ENCODE data around the gene EBI3.
"Not testable (repeated sequence)": the region's sequence is repeated elsewhere in the genome, so short reads cannot be mapped to it uniquely, and the experiment has no call there.

The EBI3 gene

GRCh38 chr19:4267901-4268815 is 38.8 kb downstream of the EBI3 start:
- H3K4me1 Mint-ChIP-seq (ENCODE audit: low read depth): peaks cover 6% of the 10 kb centered on the region
- H3K27ac Mint-ChIP-seq: no peak overlapping the region
- peaks cover 37% of the 10 kb centered on the region for H3K36me3 Mint-ChIP-seq (ENCODE audit: low read depth)
- H3K4me3 Mint-ChIP-seq: no peak overlapping the region
- DNase-seq (ENCODE audit: low spot score): no peak
- no peaks in the 10 kb centered on the region for H3K27me3 Mint-ChIP-seq (ENCODE audit: low read depth)
- H3K9me3 Mint-ChIP-seq: no peaks in the 10 kb centered on the region

- H3K4me3 Mint-ChIP-seq: no peak overlapping the region
- peaks cover 6% of the 10 kb centered on the region for H3K4me1 Mint-ChIP-seq (ENCODE audit: low read depth)
- no peak for DNase-seq (ENCODE audit: low spot score)
- no peak overlapping the region for H3K27ac Mint-ChIP-seq
- H3K36me3 Mint-ChIP-seq (ENCODE audit: low read depth): peaks cover 34% of the 10 kb centered on the region
- no peaks in the 10 kb centered on the region for H3K27me3 Mint-ChIP-seq (ENCODE audit: low read depth)
- no peaks in the 10 kb centered on the region for H3K9me3 Mint-ChIP-seq
Observed at GRCh38 chr19:4268816-4269430, 39.6 kb downstream of the EBI3 start.

GRCh38 chr19:4272894-4273293 is 43.6 kb downstream of the EBI3 start:
- Mint-ChIP-seq H3K27me3 (ENCODE audit: low read depth) (peaks cover 5% of the 10 kb centered on the region), H3K9me3 (no peaks in the 10 kb centered on the region), H3K4me3 (no peak overlapping the region), H3K27ac (no peak overlapping the region), H3K36me3 (ENCODE audit: low read depth) (peaks cover 18% of the 10 kb centered on the region), H3K4me1 (ENCODE audit: low read depth) (no peaks in the 10 kb centered on the region)
- DNase-seq (ENCODE audit: low spot score): no peak

- not testable (repeated sequence) for H3K27ac Mint-ChIP-seq; H3K4me3 Mint-ChIP-seq; DNase-seq (ENCODE audit: low spot score); H3K9me3 Mint-ChIP-seq; H3K36me3 Mint-ChIP-seq (ENCODE audit: low read depth); H3K4me1 Mint-ChIP-seq (ENCODE audit: low read depth)
- H3K27me3 Mint-ChIP-seq (ENCODE audit: low read depth): peaks cover 14% of the 10 kb centered on the region
Observed at GRCh38 chr19:4274321-4274686, 45.0 kb downstream of the EBI3 start.

- Mint-ChIP-seq H3K27me3 (ENCODE audit: low read depth) (peaks cover 29% of the 10 kb centered on the region), H3K4me3 (no peak overlapping the region), H3K27ac (no peak overlapping the region), H3K9me3 (no peaks in the 10 kb centered on the region), H3K36me3 (ENCODE audit: low read depth) (peaks cover under 1% of the 10 kb centered on the region), H3K4me1 (ENCODE audit: low read depth) (peaks cover 2% of the 10 kb centered on the region)
- no peak for DNase-seq (ENCODE audit: low spot score)
Observed at GRCh38 chr19:4277191-4277696, 47.9 kb downstream of the EBI3 start.

GRCh38 chr19:4278010-4278409 is 48.7 kb downstream of the EBI3 start:
- DNase-seq (ENCODE audit: low spot score): no peak
- Mint-ChIP-seq H3K36me3 (ENCODE audit: low read depth) (no peaks in the 10 kb centered on the region), H3K4me1 (ENCODE audit: low read depth) (peaks cover 2% of the 10 kb centered on the region), H3K27me3 (ENCODE audit: low read depth) (peaks cover 29% of the 10 kb centered on the region), H3K27ac (no peak overlapping the region), H3K9me3 (no peaks in the 10 kb centered on the region), H3K4me3 (no peak overlapping the region)

GRCh38 chr19:4278419-4279266 is 49.3 kb downstream of the EBI3 start, which contains the start of gene SHD:
TSS of gene SHD (plus strand) at chr19:4279266. CDS start at chr19:4280064, 798 bp downstream.
- Mint-ChIP-seq H3K4me1 (ENCODE audit: low read depth) (peaks cover 2% of the 10 kb centered on the region), H3K27me3 (ENCODE audit: low read depth) (peaks cover 29% of the 10 kb centered on the region), H3K36me3 (ENCODE audit: low read depth) (no peaks in the 10 kb centered on the region), H3K9me3 (no peaks in the 10 kb centered on the region), H3K4me3 (no peak within 1 kb of the TSS), H3K27ac (peak within 1 kb of the TSS; percentile 41)
- no peak for DNase-seq (ENCODE audit: low spot score)

GRCh38 chr19:4279267-4279529 is 49.9 kb downstream of the EBI3 start:
- Mint-ChIP-seq H3K36me3 (ENCODE audit: low read depth) (no peaks in the 10 kb centered on the region), H3K4me3 (no peak overlapping the region), H3K27ac (no peak overlapping the region), H3K4me1 (ENCODE audit: low read depth) (peaks cover 2% of the 10 kb centered on the region), H3K27me3 (ENCODE audit: low read depth) (peaks cover 29% of the 10 kb centered on the region), H3K9me3 (no peaks in the 10 kb centered on the region)
- DNase-seq (ENCODE audit: low spot score): no peak

GRCh38 chr19:4279530-4280422 is 50.5 kb downstream of the EBI3 start:
- Mint-ChIP-seq H3K27ac (peak overlapping the region; percentile 41), H3K36me3 (ENCODE audit: low read depth) (no peaks in the 10 kb centered on the region), H3K4me1 (ENCODE audit: low read depth) (peaks cover 2% of the 10 kb centered on the region), H3K9me3 (no peaks in the 10 kb centered on the region), H3K4me3 (no peak overlapping the region), H3K27me3 (ENCODE audit: low read depth) (peaks cover 29% of the 10 kb centered on the region)
- DNase-seq (ENCODE audit: low spot score): no peak

- no peak overlapping the region for H3K27ac Mint-ChIP-seq
- peaks cover 15% of the 10 kb centered on the region for H3K27me3 Mint-ChIP-seq (ENCODE audit: low read depth)
- DNase-seq (ENCODE audit: low spot score): no peak
- no peaks in the 10 kb centered on the region for H3K9me3 Mint-ChIP-seq
- H3K4me1 Mint-ChIP-seq (ENCODE audit: low read depth): peaks cover 2% of the 10 kb centered on the region
- no peak overlapping the region for H3K4me3 Mint-ChIP-seq
- H3K36me3 Mint-ChIP-seq (ENCODE audit: low read depth): no peaks in the 10 kb centered on the region
Observed at GRCh38 chr19:4284176-4284958, 55.0 kb downstream of the EBI3 start.

GRCh38 chr19:4284974-4285373 is 55.7 kb downstream of the EBI3 start:
- H3K4me3 Mint-ChIP-seq: no peak overlapping the region

GRCh38 chr19:4286141-4286540 is 56.8 kb downstream of the EBI3 start:
- H3K27me3 Mint-ChIP-seq (ENCODE audit: low read depth); H3K27ac Mint-ChIP-seq; H3K36me3 Mint-ChIP-seq (ENCODE audit: low read depth); H3K4me1 Mint-ChIP-seq (ENCODE audit: low read depth); DNase-seq (ENCODE audit: low spot score); H3K4me3 Mint-ChIP-seq; H3K9me3 Mint-ChIP-seq: not testable (repeated sequence)

More at GRCh38 chr19:4284974-4285373, 55.7 kb downstream of the EBI3 start:
- no peaks in the 10 kb centered on the region for H3K36me3 Mint-ChIP-seq (ENCODE audit: low read depth)
- DNase-seq (ENCODE audit: low spot score): no peak
- H3K27me3 Mint-ChIP-seq (ENCODE audit: low read depth): peaks cover 11% of the 10 kb centered on the region
- no peaks in the 10 kb centered on the region for H3K9me3 Mint-ChIP-seq
- no peaks in the 10 kb centered on the region for H3K4me1 Mint-ChIP-seq (ENCODE audit: low read depth)
- H3K27ac Mint-ChIP-seq: no peak overlapping the region
